HG02571 (cell line): Measurements from ENCODE around the gene QRICH1.

Experiments used
- ATAC-seq: cut with Tn5 transposase; IDR thresholded peaks from one replicate; pipeline ENCODE4 v1.9.1; 2021; ENCODE audit warnings: mild to moderate bottlenecking, moderate library complexity; ENCODE audit not compliant: unreplicated experiment

QRICH1 gene

GRCh38 chr3:49093853-49094767 lies at the start of gene QRICH1:
QRICH1 (minus strand) TSS chr3:49094071; CDS start chr3:49077017, 17,054 bp downstream.
- ATAC-seq, result peak; percentile 73

- no peak for ATAC-seq
Observed at GRCh38 chr3:49140080-49140479, 46.2 kb upstream of the QRICH1 start.

- ATAC-seq, result no peak
Observed at GRCh38 chr3:49135499-49135898, 41.6 kb upstream of the QRICH1 start.

- ATAC-seq, result no peak
Observed at GRCh38 chr3:49134471-49135265, 40.8 kb upstream of the QRICH1 start.

- no peak for ATAC-seq
Observed at GRCh38 chr3:49133226-49133951, 39.5 kb upstream of the QRICH1 start.

GRCh38 chr3:49132437-49133225 lies 38.8 kb upstream of the QRICH1 start, which contains the start of gene LAMB2:
LAMB2 (minus strand) TSS chr3:49133050; CDS start chr3:49132867, 183 bp downstream.
- ATAC-seq, result no peak

GRCh38 chr3:49132073-49132436 lies 38.2 kb upstream of the QRICH1 start:
- ATAC-seq, result no peak

- no peak for ATAC-seq
Observed at GRCh38 chr3:49131576-49131975, 37.7 kb upstream of the QRICH1 start.

GRCh38 chr3:49131040-49131439 lies 37.2 kb upstream of the QRICH1 start:
- ATAC-seq, result no peak

- no peak for ATAC-seq
Observed at GRCh38 chr3:49124991-49125670, 31.3 kb upstream of the QRICH1 start.

- ATAC-seq, result no peak
Observed at GRCh38 chr3:49124203-49124602, 30.3 kb upstream of the QRICH1 start.

- no peak for ATAC-seq
Observed at GRCh38 chr3:49123687-49124086, 29.8 kb upstream of the QRICH1 start.

- ATAC-seq, result no peak
Observed at GRCh38 chr3:49122886-49123545, 29.1 kb upstream of the QRICH1 start.

GRCh38 chr3:49122451-49122850 lies 28.6 kb upstream of the QRICH1 start:
- no peak for ATAC-seq

- no peak for ATAC-seq
Observed at GRCh38 chr3:49122022-49122421, 28.2 kb upstream of the QRICH1 start.

GRCh38 chr3:49121132-49121736 lies 27.4 kb upstream of the QRICH1 start:
- ATAC-seq, result no peak

- peak; percentile 89 for ATAC-seq
Observed at GRCh38 chr3:49120438-49121131, 26.7 kb upstream of the QRICH1 start, which contains the start of gene USP19. USP19 (minus strand) TSS chr3:49120823; CDS start chr3:49119145, 1,678 bp downstream.

GRCh38 chr3:49120096-49120437 lies 26.2 kb upstream of the QRICH1 start:
- no peak for ATAC-seq
